Smooth muscle cell (in vitro differentiated cells): Measurements from ENCODE around the gene CACNA2D3. TPM values are rescaled to one million over a fixed set of nuclear protein-coding genes. Genes with fewer than 3 reads are reported as not detected.

Experiments
- DNase-seq: peaks from one replicate; lab custom pipeline; 2025; ENCODE audit not compliant: unreplicated experiment; lab: John Stamatoyannopoulos, UW
- H2AFZ ChIP-seq: fragments of 200-600 bp; sonication (generic); 2 replicates; pipeline ENCODE4 v1.6.0; 2016; ENCODE audit warnings: antibody characterized with exemption, low read depth, mild to moderate bottlenecking
- H3F3A ChIP-seq: fragments of 200-600 bp; sonication (generic); 2 replicates; pipeline ENCODE4 v1.6.0; 2017; ENCODE audit warnings: antibody characterized with exemption, low read depth
- H3K27ac ChIP-seq: fragments of 200-600 bp; sonication (generic); 2 replicates; pipeline ENCODE4 v1.5.1; 2016; ENCODE audit warnings: low read depth, mild to moderate bottlenecking
- H3K27me3 ChIP-seq: fragments of 200-600 bp; sonication (generic); 2 replicates; pipeline ENCODE4 v1.6.1; 2016; ENCODE audit warnings: low read depth, mild to moderate bottlenecking
- H3K36me3 ChIP-seq: fragments of 200-600 bp; sonication (generic); 2 replicates; pipeline ENCODE4 v1.5.1; 2016; ENCODE audit warnings: low read depth
- H3K4me1 ChIP-seq: fragments of 200-600 bp; sonication (generic); 2 replicates; pipeline ENCODE4 v1.5.1; 2016; ENCODE audit warnings: low read depth
- H3K4me2 ChIP-seq: fragments of 200-600 bp; sonication (generic); 2 replicates; pipeline ENCODE4 v1.6.0; 2016; ENCODE audit warnings: mild to moderate bottlenecking
- H3K4me3 ChIP-seq: fragments of 200-600 bp; sonication (generic); 2 replicates; pipeline ENCODE4 v1.5.1; 2016; ENCODE audit warnings: mild to moderate bottlenecking
- H3K79me2 ChIP-seq: fragments of 200-600 bp; sonication (generic); 2 replicates; pipeline ENCODE4 v1.6.0; 2016; ENCODE audit warnings: low read depth, mild to moderate bottlenecking
- H3K9ac ChIP-seq: fragments of 200-600 bp; sonication (generic); 2 replicates; pipeline ENCODE4 v1.6.0; 2016; ENCODE audit warnings: low read depth
- H3K9me3 ChIP-seq: fragments of 200-600 bp; sonication (generic); replicated peaks from 2 replicates; pipeline ENCODE4 v1.5.1; 2016; ENCODE audit warnings: low read depth
- H4K20me1 ChIP-seq: fragments of 200-600 bp; sonication (generic); 2 replicates; pipeline ENCODE4 v1.6.0; 2016; ENCODE audit warnings: low read depth
- WGBS: methylation state at CpG from one replicate; pipeline ENCODE4 v1.1.7; 2016; ENCODE audit warnings: low lambda C conversion rate; 5-methylcytosine and 5-hydroxymethylcytosine counted together
- polyA plus RNA-seq: library from polyadenylated mRNA; unstranded; fragments of >200 nt; fragmentation: Nextera tagmentation; extraction: Ambion mirVana; gene quantifications from 2 replicates; pipeline ENCODE4 v1.2.1, GENCODE V29; 2016
- total RNA-seq: library from RNA; depleted of rRNA; stranded (reverse); fragments of >200 nt; gene quantifications from 2 replicates; pipeline ENCODE4 v1.2.3, GENCODE V29; 2014
- TF ChIP-seq, protein P1 (sequence below): fragments of 200-600 bp; sonication (generic); IDR thresholded peaks from 2 replicates; pipeline ENCODE4 v1.5.1; 2017; ENCODE audit warnings: borderline replicate concordance, mild to moderate bottlenecking, antibody characterized with exemption; ENCODE audit not compliant: insufficient read depth, poor library complexity, severe bottlenecking

CACNA2D3 gene
- total and polyA plus RNA-seq, 2 experiments from 2014 or later = 0.15 to 0.90 TPM

DNA sequence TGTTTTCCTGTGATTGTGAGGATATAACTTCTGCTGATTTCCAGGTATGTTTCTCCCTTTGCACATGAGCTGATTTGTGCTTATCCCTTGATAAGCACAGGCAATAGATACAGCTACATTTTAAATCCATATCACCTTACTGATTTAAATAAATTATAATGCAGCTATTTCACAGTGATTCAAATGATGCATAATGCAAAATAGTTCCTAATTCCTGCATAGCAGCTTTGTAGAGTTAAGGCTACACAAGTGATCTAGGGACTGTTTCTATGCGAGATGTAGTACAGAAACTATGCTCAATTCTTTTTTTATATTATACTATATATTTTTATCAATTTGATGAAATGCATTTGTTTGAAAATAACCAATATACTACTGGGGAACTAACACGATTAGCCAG lies 471.3 kb downstream of the CACNA2D3 start:
- H2AFZ ChIP-seq = no peak overlapping the region
- DNase-seq = no peak
- no peak overlapping the region for H3K9ac ChIP-seq
- 90% methylated on average over 2 of the region's 2 CpGs for WGBS
- H3F3A ChIP-seq = no peaks in the 10 kb centered on the region
- no peaks in the 10 kb centered on the region for H3K36me3 ChIP-seq
- TF ChIP-seq, protein P1, sequence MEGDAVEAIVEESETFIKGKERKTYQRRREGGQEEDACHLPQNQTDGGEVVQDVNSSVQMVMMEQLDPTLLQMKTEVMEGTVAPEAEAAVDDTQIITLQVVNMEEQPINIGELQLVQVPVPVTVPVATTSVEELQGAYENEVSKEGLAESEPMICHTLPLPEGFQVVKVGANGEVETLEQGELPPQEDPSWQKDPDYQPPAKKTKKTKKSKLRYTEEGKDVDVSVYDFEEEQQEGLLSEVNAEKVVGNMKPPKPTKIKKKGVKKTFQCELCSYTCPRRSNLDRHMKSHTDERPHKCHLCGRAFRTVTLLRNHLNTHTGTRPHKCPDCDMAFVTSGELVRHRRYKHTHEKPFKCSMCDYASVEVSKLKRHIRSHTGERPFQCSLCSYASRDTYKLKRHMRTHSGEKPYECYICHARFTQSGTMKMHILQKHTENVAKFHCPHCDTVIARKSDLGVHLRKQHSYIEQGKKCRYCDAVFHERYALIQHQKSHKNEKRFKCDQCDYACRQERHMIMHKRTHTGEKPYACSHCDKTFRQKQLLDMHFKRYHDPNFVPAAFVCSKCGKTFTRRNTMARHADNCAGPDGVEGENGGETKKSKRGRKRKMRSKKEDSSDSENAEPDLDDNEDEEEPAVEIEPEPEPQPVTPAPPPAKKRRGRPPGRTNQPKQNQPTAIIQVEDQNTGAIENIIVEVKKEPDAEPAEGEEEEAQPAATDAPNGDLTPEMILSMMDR = no peak
- peaks cover 19% of the 10 kb centered on the region for H3K27me3 ChIP-seq
- H3K4me2 ChIP-seq = no peak overlapping the region
- H3K9me3 ChIP-seq = no peaks in the 10 kb centered on the region
- H3K79me2 ChIP-seq = no peaks in the 10 kb centered on the region
- no peak overlapping the region for H3K4me3 ChIP-seq
- no peaks in the 10 kb centered on the region for H4K20me1 ChIP-seq
- H3K27ac ChIP-seq = no peak overlapping the region
- H3K4me1 ChIP-seq = no peaks in the 10 kb centered on the region

DNA sequence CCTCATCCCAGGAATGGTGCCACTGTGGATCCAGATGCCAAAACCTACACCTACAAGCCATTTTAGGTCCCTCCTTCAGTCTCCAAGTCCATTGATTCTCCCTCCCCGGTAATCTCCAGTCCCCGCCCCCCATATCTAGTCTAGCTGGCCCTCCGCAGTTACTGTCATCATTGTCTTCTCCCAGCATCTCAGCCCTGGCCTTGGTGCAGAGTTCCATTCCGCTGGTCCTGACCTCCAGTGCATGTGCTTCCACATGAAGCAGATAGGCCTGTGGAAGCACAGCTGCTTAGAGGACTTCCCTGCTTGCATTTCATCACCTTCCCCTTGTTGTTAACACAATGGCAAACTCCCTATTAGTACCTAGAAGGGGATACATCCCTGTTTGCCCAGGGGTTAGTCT lies 473.7 kb downstream of the CACNA2D3 start:
- Histone ChIP-seq H3K9ac (no peak overlapping the region), H2AFZ (no peak overlapping the region), H3K79me2 (no peaks in the 10 kb centered on the region), H3F3A (no peaks in the 10 kb centered on the region), H4K20me1 (no peaks in the 10 kb centered on the region), H3K4me2 (no peak overlapping the region), H3K4me1 (peaks cover 10% of the 10 kb centered on the region), H3K4me3 (no peak overlapping the region), H3K27ac (no peak overlapping the region), H3K27me3 (peaks cover 25% of the 10 kb centered on the region), H3K36me3 (no peaks in the 10 kb centered on the region), H3K9me3 (no peaks in the 10 kb centered on the region)
- 86% methylated on average over 4 of the region's 4 CpGs for WGBS
- TF ChIP-seq, protein P1 = no peak
- DNase-seq = no peak

DNA sequence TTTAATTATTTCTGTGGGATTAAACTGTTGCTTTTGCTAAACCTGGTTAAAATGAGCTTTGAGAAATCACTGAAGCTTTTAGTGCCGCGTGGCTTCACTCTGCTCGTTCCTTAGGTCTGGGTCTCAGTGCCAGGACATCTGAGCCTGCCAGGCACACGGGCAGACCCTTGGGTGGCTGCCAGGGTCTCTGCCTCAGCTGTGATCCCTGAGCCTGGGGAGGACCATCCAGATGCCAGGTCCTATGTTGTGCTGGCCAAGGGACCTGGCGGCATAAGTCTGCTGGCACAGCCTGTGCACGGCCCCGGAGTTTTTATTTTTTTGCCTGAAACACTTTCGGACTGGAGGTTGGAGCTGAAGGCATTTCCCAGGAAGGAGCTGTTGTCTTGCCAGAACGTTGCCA lies 477.4 kb downstream of the CACNA2D3 start:
- 81% methylated on average over 9 of the region's 9 CpGs for WGBS

More for the DNA sequence above, 477.4 kb downstream of the CACNA2D3 start:
- Histone ChIP-seq H3K9me3 (no peaks in the 10 kb centered on the region), H3K9ac (no peak overlapping the region), H3K36me3 (no peaks in the 10 kb centered on the region), H3K79me2 (no peaks in the 10 kb centered on the region), H3K4me1 (peaks cover 10% of the 10 kb centered on the region), H3F3A (no peaks in the 10 kb centered on the region), H3K4me2 (no peak overlapping the region), H3K27ac (no peak overlapping the region), H4K20me1 (no peaks in the 10 kb centered on the region), H3K4me3 (no peak overlapping the region), H2AFZ (no peak overlapping the region), H3K27me3 (peaks cover 6% of the 10 kb centered on the region)
- no peak for DNase-seq
- TF ChIP-seq, protein P1 = no peak
